PC-3 (cell line): Measurements from ENCODE around the gene HOXC10. TPM values are rescaled to one million over a fixed set of nuclear protein-coding genes. Genes with fewer than 3 reads are reported as not detected.

Experiments used
- ATAC-seq: fragments of 200-7000 bp; cut with Tn5 transposase; 2 replicates; pipeline ENCODE4 v1.9.1; 2020; ENCODE audit warnings: mild to moderate bottlenecking, moderate library complexity
- BruUV-seq: library from RNA; stranded (reverse); fragments of 400-500 nt; replicated peaks from 2 replicates; lab custom pipeline; 2021; lab: Mats Ljungman, UMichigan
- CTCF ChIA-PET: fragments of 300-600 bp; sonication (Branson Sonifier 250); formaldehyde crosslinking; loops from one replicate; lab custom pipeline; 2022; ENCODE audit warnings: antibody characterized with exemption; lab: Charles Lee
- POLR2A ChIA-PET: fragments of 300-600 bp; sonication (Branson Sonifier 250); formaldehyde crosslinking; loops from one replicate; lab custom pipeline; 2022; ENCODE audit warnings: antibody characterized with exemption; ENCODE audit not compliant: unreplicated experiment; lab: Charles Lee
- DNase-seq: peaks from one replicate; pipeline ENCODE4 v3.0.0-alpha.2; 2015
- H2AFZ ChIP-seq: fragments of 300-600 bp; sonication (generic); 2 replicates; pipeline ENCODE4 v1.6.0; 2016; ENCODE audit warnings: antibody characterized with exemption, low read length
- H3F3A ChIP-seq: fragments of 300-600 bp; sonication (generic); one replicate; pipeline ENCODE4 v1.6.0; 2017; ENCODE audit warnings: antibody characterized with exemption, low read length, control low read depth, mild to moderate bottlenecking; ENCODE audit not compliant: unreplicated experiment
- H3K27ac ChIP-seq: fragments of 300-600 bp; sonication (generic); 2 replicates; pipeline ENCODE4 v1.5.1; 2016; ENCODE audit warnings: mild to moderate bottlenecking, low read length
- H3K27me3 ChIP-seq: fragments of 300-600 bp; sonication (generic); 2 replicates; pipeline ENCODE4 v1.6.1; 2016; ENCODE audit warnings: low read length, mixed read lengths
- H3K36me3 ChIP-seq: fragments of 300-600 bp; sonication (generic); 2 replicates; pipeline ENCODE4 v1.6.1; 2016; ENCODE audit warnings: low read depth, mixed run types, low read length, mixed read lengths
- H3K4me1 ChIP-seq: fragments of 300-600 bp; sonication (generic); 2 replicates; pipeline ENCODE4 v1.5.1; 2016; ENCODE audit warnings: low read length; ENCODE audit not compliant: insufficient read depth
- H3K4me2 ChIP-seq: fragments of 300-600 bp; sonication (generic); 2 replicates; pipeline ENCODE4 v1.6.0; 2016; ENCODE audit warnings: low read length
- H3K4me3 ChIP-seq: fragments of 300-600 bp; sonication (generic); 2 replicates; pipeline ENCODE4 v1.5.1; 2016; ENCODE audit warnings: mild to moderate bottlenecking, low read length, mixed read lengths
- H3K79me2 ChIP-seq: fragments of 300-600 bp; sonication (generic); 2 replicates; pipeline ENCODE4 v1.6.1; 2017; ENCODE audit warnings: low read length, mixed read lengths
- H3K9ac ChIP-seq: fragments of 300-600 bp; sonication (generic); 2 replicates; pipeline ENCODE4 v1.6.0; 2016; ENCODE audit warnings: mild to moderate bottlenecking, low read length
- H3K9me2 ChIP-seq: fragments of 300-600 bp; sonication (generic); replicated peaks from 2 replicates; pipeline ENCODE4 v1.6.1; 2016; ENCODE audit warnings: mixed run types, low read length, mixed read lengths
- H3K9me3 ChIP-seq: fragments of 300-600 bp; sonication (generic); 2 replicates; pipeline ENCODE4 v1.6.1; 2016; ENCODE audit warnings: low read length, mixed read lengths
- H4K20me1 ChIP-seq: fragments of 300-600 bp; sonication (generic); 2 replicates; pipeline ENCODE4 v1.6.1; 2016; ENCODE audit warnings: low read length, mixed read lengths
- CTCF ChIP-seq: fragments of 300-600 bp; sonication (generic); conservative IDR thresholded peaks from 2 replicates; pipeline ENCODE4 v1.5.1; 2017; ENCODE audit warnings: antibody characterized with exemption, low read depth, mild to moderate bottlenecking, low read length
- EZH2 ChIP-seq: fragments of 300-600 bp; sonication (generic); IDR thresholded peaks from one replicate; pipeline ENCODE4 v1.6.1; 2017; ENCODE audit warnings: antibody characterized with exemption, mild to moderate bottlenecking, low read length; ENCODE audit not compliant: unreplicated experiment
- EZH2phosphoT487 ChIP-seq: fragments of 300-600 bp; sonication (generic); IDR thresholded peaks from 2 replicates; pipeline ENCODE4 v1.6.1; 2018; ENCODE audit warnings: mild to moderate bottlenecking, antibody characterized with exemption, low read length, borderline replicate concordance
- intact Hi-C: fragments of 100-400 bp; cut with micrococcal nuclease; formaldehyde crosslinking; loops from 2 replicates; pipeline ENCODE4 v1.9.0; 2023
- total RNA-seq: library from RNA; depleted of rRNA; stranded (reverse); fragments of >200 nt; gene quantifications from 2 replicates; pipeline ENCODE4 v1.2.3, GENCODE V29; 2014

The HOXC10 gene
- total RNA-seq, 1 experiment from 2014 or later = 0.69 TPM

- BruUV-seq = no TSS peak
- intact Hi-C loops = loop anchor here (1.0 to 2.0 kb wide), 2 partner anchors 102 to 159 kb away; no protein-coding TSS in a partner anchor
- Histone ChIP-seq H3K27me3 (no peaks in the 10 kb centered on the region), H3F3A (no peaks in the 10 kb centered on the region), H3K9me3 (no peaks in the 10 kb centered on the region), H4K20me1 (no peaks in the 10 kb centered on the region), H3K27ac (no peak within 1 kb of the TSS), H3K4me2 (peak within 1 kb of the TSS; percentile 85), H3K36me3 (no peaks in the 10 kb centered on the region), H3K4me1 (peaks cover 21% of the 10 kb centered on the region), H3K9ac (peak within 1 kb of the TSS; percentile 36), H3K4me3 (peak within 1 kb of the TSS; percentile 70), H2AFZ (peak within 1 kb of the TSS; percentile 81), H3K9me2 (no peaks in the 10 kb centered on the region), H3K79me2 (peaks cover 10% of the 10 kb centered on the region)
- POLR2A ChIA-PET = interaction anchor here (0.7 kb wide), 1 partner anchor 15 kb away, joined by 8 read pairs; no protein-coding TSS in a partner anchor
- CTCF ChIA-PET = interaction anchor here (0.5 to 2.3 kb wide), 22 partner anchors 12 to 1848 kb away, joined by 3 to 36 read pairs (median 5); partner anchors contain the start of genes HOXC10, HOXC8 and SMUG1
- TF ChIP-seq CTCF = peak; percentile 97
- no peak for TF ChIP-seq EZH2
- TF ChIP-seq EZH2phosphoT487 = no peak
- ATAC-seq (peak; percentile 14; the same call in 1 of the 2 replicates), DNase-seq (peak; percentile 84)
Observed at GRCh38 chr12:54032627-54033100, 47.7 kb downstream of the HOXC10 start, which contains the start of gene HOXC5. Gene HOXC5, plus strand, starts transcription at chr12:54033050. Its CDS starts 73 bp downstream, at chr12:54033123.

GRCh38 chr12:54033106-54033979, 48.4 kb downstream of the HOXC10 start:
- H3F3A ChIP-seq = no peaks in the 10 kb centered on the region
- H3K36me3 ChIP-seq = no peaks in the 10 kb centered on the region
- intact Hi-C loops = loop anchor here (2.0 kb wide), 1 partner anchor 101 kb away; no protein-coding TSS in a partner anchor
- H3K4me2 ChIP-seq = peak overlapping the region; percentile 85
- H3K27me3 ChIP-seq = no peaks in the 10 kb centered on the region
- peak; percentile 64 for DNase-seq
- peak; percentile 48 for ATAC-seq
- H3K4me1 ChIP-seq = peaks cover 18% of the 10 kb centered on the region
- POLR2A ChIA-PET = no interaction called here
- peaks cover 8% of the 10 kb centered on the region for H3K79me2 ChIP-seq
- no TSS peak for BruUV-seq
- peak overlapping the region; percentile 81 for H2AFZ ChIP-seq
- no peaks in the 10 kb centered on the region for H3K9me2 ChIP-seq
- H3K9ac ChIP-seq = peak overlapping the region; percentile 36
- CTCF ChIA-PET = interaction anchor here (0.6 to 2.3 kb wide), 12 partner anchors 16 to 183 kb away, joined by 3 to 36 read pairs (median 5); partner anchors contain the start of genes HOXC10 and HOXC8
- no peak overlapping the region for H3K27ac ChIP-seq
- TF ChIP-seq CTCF (no peak), EZH2 (no peak), EZH2phosphoT487 (peak; percentile 59; the same call in 1 of the 2 replicates)
- no peaks in the 10 kb centered on the region for H4K20me1 ChIP-seq
- no peaks in the 10 kb centered on the region for H3K9me3 ChIP-seq
- H3K4me3 ChIP-seq = peak overlapping the region; percentile 70
